ENCODE data around the gene LSM4. TPM values are rescaled to one million over a fixed set of nuclear protein-coding genes. Genes with fewer than 3 reads are reported as not detected.

The LSM4 gene
- total and polyA plus RNA-seq, 2 of the 13 experiments (the other 11 are each of a cell fraction or from before 2014, with no cell fraction given): 65.8 to 166 TPM

GRCh38 chr19:18330868-18331267 lies 8.0 kb upstream of the LSM4 start (continued):
- no peak for TF ChIP-seq ZBED4 (CRISPR knock-in tag; IDR thresholded peaks at IDR 0.05; ENCODE audit: borderline replicate concordance)
- no peak for TF ChIP-seq SMYD3 (CRISPR knock-in tag; IDR thresholded peaks at IDR 0.05)
- TF ChIP-seq ZGPAT (CRISPR knock-in tag; IDR thresholded peaks at IDR 0.05): no peak
- no peak for TF ChIP-seq AHR (CRISPR knock-in tag; IDR thresholded peaks at IDR 0.05)
- TF ChIP-seq NAIF1 (CRISPR knock-in tag; IDR thresholded peaks at IDR 0.05; ENCODE audit: borderline replicate concordance): no peak

GRCh38 chr19:18329035-18329376 lies 6.1 kb upstream of the LSM4 start:
- no peaks in the 10 kb centered on the region for H3K27me3 ChIP-seq (ENCODE audit: control insufficient read depth in 1 of 2, insufficient read depth in 2 of 2, low read length in 2 of 2)
- no peaks in the 10 kb centered on the region for H3K79me2 ChIP-seq (ENCODE audit: insufficient read depth, low read length)
- TSS peak; percentile 91 for BruUV-seq (replicated peaks)
- H3K4me3 ChIP-seq (replicated peaks in 1 of 3; ENCODE audit: insufficient read depth in 1 of 3, low read depth in 2 of 3, low read length in 3 of 3): peak overlapping the region; percentile 9 to 59 (median 29)
- no peaks in the 10 kb centered on the region for H3K9me3 ChIP-seq (ENCODE audit: low read length)
- ChIA-PET CTCF (ENCODE audit: low intra/inter-chr PET ratio, low total read pairs) (interaction anchor here (1.3 to 1.5 kb wide), 3 partner anchors 21 to 51 kb away, joined by 4 to 7 read pairs (median 7); no protein-coding TSS in a partner anchor), POLR2A (interaction anchor here (0.7 to 6.5 kb wide), 19 partner anchors 9 to 220 kb away, joined by 3 to 110 read pairs (median 5); partner anchors contain the start of genes GDF15, IQCN, JUND and PGPEP1)
- FAIRE-seq: no peak
- in situ Hi-C loops (cut with HindIII; ENCODE audit: extremely low pct_ligation_motif_present, low pct_unique_long_range_greater_than_20kb) (no loop called here), intact Hi-C loops (cut with micrococcal nuclease; ENCODE audit: unreplicated experiment) (no loop called here)
- H3K9ac ChIP-seq (ENCODE audit: insufficient read depth, low read depth, low read length): peak overlapping the region; percentile 53
- H3K4me1 ChIP-seq (ENCODE audit: insufficient read depth, low read length): peaks cover 73% of the 10 kb centered on the region
- H2AFZ ChIP-seq (ENCODE audit: low read length): peak overlapping the region; percentile 6
- H3K4me2 ChIP-seq (ENCODE audit: low read depth, low read length): peak overlapping the region; percentile 82
- peak overlapping the region; percentile 69 for H3K27ac ChIP-seq (ENCODE audit: extremely low read length, insufficient read depth, low read length)
- no peaks in the 10 kb centered on the region for H3K36me3 ChIP-seq (replicated peaks in 1 of 2; ENCODE audit: control insufficient read depth in 1 of 2, insufficient read depth in 2 of 2, low read length in 2 of 2)
- H4K20me1 ChIP-seq (ENCODE audit: insufficient read depth, low read length): no peaks in the 10 kb centered on the region
- peak; percentile 56 for DNase-seq (ENCODE audit: low spot score)
- 14% methylated on average over 6 of the region's 6 CpGs for WGBS (ENCODE audit: low lambda C conversion rate)
- peak; percentile 47 for ATAC-seq
- TF ChIP-seq ZNF687 (CRISPR knock-in tag; IDR thresholded peaks at IDR 0.05): peak; percentile 40
- peak; percentile 16; the same call in 1 of the 2 replicates for TF ChIP-seq GFI1 (CRISPR knock-in tag; IDR thresholded peaks at IDR 0.05; ENCODE audit: borderline replicate concordance)
- no peak for TF ChIP-seq ZNF281 (CRISPR knock-in tag; IDR thresholded peaks at IDR 0.05; ENCODE audit: borderline replicate concordance)
- TF ChIP-seq KDM2A (CRISPR knock-in tag; IDR thresholded peaks at IDR 0.05; ENCODE audit: borderline replicate concordance, low read depth): no peak
- 0 out of 2 replicates have a peak, but pooled peaks have one; percentile 35 for TF ChIP-seq ISL2 (CRISPR knock-in tag; IDR thresholded peaks at IDR 0.05)
